GM19455 (cell line): ENCODE measurements around the gene DCPS.
"Not testable (repeated sequence)": the region's sequence is repeated elsewhere in the genome, so short reads cannot be mapped to it uniquely, and the experiment has no call there.

Experiments
- ATAC-seq: cut with Tn5 transposase; IDR thresholded peaks from one replicate; pipeline ENCODE4 v1.9.1; 2021; ENCODE audit not compliant: unreplicated experiment

The DCPS gene

DNA sequence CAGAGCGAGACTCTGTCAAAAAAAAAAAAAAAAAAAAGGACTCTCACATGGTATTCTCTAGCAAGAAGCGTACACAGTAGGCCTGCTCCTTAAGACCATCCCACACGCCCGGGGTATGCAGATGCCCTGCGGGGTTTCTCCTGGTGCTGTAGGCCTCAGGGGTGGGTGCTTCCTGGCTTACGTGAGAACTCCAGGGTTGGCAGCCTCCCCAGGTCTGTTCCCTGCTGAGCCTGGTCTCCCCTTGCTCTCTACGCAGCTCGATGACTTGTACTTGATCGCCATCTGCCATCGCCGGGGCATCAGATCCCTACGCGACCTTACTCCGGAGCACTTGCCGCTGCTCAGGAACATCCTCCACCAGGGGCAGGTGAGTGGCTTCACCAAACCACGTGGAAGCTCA lies 39.2 kb downstream of the DCPS start:
- ATAC-seq: no peak

DNA sequence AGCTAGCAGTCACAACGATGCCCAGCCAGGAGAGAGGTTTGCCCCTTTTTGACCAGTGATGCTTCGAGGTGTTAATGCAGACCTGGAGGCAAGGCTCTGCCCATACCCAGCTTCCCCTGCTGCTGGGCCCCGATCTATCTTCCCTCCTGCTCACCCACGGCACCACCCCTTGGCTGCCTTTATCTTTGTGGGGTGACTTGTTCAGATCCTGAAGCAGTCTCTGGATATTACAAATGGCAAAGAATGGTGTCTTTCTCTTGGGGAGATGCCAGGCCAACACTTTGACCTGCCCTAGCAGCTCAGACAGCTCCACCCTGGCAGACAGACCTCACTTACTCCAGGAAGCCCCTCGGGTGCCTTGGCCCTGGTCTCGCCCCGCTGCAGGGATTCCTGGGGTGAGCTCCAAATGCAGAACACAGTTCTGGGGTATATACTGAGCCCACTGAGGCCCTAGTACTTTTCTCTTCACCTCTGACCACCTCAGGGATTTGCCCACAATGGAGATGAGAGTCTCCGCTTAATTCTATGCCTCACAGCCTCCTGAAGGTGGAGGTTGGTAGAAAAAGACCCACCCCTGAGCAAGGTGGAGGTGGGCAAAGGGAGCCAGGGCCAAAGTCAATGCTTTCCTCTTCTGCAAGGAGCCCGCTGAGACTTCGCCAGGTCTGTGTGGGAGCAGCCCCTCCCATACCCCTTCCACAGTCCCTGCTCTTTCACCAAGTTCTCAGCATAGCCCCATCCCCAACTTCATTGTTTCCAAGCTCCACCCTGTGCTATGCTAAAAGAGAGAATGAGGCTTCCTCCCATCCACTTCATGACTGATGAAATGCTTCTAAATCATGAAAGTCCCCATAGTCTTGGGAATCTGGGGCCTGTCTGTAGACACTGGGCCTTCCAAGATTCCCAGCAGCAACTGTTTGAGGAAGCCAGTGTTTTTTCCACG lies 40.6 kb downstream of the DCPS start:
- no peak for ATAC-seq

DNA sequence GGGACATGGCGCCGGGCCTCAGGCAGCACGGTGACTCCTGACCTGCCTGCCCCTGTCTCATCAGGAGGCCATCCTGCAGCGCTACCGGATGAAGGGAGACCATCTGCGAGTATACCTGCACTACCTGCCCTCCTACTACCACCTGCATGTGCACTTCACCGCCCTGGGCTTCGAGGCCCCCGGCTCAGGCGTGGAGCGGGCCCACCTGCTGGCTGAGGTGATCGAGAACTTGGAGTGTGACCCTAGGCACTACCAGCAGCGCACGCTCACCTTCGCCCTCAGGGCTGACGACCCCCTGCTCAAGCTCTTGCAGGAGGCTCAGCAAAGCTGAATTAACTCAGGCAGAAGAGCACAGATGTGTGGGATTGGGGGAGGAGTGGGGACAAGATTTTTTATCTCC lies 41.4 kb downstream of the DCPS start:
- ATAC-seq: no peak

DNA sequence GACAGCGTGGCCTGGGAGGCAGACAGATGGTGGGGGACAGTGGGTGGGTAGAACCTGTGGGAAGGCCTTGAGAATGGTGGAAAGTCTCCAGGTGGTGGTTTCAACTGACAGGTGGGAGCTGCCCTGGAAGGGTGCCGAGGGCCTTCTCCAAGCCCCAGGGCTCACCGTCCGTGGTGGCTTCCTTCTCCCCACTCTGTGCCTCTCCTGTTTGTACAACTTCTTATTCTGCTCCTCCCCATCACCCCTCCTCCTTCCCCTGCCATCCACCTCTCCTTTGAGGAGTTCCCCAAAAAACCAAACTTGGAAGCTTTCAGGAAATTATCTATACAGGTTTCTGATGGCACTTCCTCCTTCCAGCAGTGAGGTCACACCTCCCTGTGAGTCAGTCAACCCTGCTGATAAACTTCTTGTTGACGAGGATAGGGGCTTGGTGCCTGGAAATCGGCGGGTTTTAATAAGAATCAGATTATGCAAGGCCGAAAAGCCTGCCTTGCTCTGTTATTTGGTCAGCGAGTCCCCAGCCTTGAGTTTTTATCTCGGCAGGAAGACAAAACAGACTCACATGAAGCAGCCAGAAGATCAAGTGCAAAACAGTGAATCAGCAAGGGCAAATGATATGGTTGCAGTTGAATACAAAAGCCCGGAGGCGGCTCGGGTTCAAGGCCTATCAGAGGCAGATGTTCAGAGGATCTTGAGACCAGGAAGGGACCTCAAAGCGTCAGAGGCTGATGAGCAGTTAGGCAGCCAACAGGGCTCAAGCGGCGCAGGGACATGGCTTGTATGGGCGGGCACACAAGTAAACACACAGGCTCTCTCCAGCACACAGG lies 42.1 kb downstream of the DCPS start:
- no peak for ATAC-seq

DNA sequence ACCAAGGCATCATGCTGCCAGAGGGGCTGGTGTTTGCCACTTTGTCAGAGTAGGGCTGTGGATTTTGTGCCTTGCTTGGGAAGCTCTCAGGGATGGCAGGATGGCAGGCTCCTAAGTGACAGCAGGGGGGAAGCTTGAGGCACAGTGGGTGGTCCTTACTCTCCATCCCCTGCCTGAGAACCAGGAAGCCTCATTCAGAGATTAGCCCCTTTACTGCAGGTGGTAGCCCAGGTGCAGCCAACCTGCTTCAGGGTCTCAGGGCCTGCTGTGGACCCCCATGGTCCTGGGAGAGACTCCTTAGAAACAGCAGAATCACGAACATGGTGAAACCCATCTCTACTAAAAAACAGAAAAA lies 42.7 kb downstream of the DCPS start:
- no peak for ATAC-seq

DNA sequence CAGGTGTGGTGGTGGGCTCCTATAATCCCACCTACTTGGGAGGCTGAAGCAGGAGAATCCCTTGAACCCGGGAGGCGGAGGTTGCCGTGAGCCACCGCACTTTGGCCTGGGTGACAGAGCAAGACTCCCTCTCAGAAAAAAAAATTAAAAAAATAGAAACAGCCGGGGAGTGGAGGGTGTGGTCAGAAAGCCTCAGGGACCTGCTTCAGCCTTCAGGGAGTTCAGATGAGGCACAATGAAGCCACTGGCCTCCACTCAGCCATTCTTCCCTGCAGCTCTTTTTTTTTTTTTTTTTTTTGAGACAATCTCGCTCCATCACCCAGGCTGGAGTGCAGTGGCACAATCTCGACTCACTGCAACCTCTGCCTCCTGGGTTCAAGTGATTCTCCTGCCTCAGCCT lies 43.1 kb downstream of the DCPS start:
- not testable (repeated sequence) for ATAC-seq

DNA sequence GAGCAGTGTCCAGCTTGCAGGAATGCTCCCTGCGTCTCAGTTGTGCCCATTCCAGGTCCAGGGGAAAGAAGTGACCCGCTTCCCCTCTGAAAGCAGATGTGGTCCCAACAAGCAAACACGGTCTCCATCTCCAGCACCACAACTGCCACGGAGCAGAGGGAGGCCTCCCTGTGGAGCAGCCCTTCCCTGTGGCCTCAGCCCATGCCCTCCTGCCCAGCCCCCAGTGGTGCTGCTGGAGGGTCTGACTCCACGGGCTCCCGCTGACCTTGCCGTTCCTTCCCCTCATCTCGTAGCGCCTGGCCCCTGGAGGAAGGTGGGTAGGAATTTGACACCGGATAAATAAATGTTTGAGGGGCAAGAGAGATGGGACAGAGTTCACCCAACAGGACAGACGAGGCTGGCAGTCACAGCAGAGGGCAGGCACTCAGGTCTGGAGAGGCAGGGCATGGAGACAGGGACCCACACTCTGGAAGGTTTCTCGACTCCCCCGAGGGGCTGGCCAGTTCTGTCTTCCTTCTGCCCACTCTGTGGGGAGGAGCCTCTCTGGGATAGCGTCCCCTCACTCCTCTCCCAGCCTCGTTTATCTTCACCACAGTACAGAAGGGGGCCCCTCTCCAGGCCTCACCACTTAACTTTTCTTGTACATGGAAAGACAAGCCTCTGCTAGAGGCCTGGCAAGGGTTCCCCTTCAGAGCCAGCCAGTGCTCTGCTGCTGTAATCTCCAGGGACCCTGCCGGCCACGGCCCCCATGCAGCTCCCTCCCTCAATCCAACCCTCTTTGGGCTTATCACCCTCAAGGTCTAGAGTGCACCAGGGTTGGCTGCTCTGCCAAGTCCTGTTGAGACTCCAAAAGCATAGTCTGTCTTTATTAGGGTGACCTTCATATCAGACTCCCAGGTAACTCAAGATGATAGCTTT lies 44.1 kb downstream of the DCPS start:
- ATAC-seq: no peak

DNA sequence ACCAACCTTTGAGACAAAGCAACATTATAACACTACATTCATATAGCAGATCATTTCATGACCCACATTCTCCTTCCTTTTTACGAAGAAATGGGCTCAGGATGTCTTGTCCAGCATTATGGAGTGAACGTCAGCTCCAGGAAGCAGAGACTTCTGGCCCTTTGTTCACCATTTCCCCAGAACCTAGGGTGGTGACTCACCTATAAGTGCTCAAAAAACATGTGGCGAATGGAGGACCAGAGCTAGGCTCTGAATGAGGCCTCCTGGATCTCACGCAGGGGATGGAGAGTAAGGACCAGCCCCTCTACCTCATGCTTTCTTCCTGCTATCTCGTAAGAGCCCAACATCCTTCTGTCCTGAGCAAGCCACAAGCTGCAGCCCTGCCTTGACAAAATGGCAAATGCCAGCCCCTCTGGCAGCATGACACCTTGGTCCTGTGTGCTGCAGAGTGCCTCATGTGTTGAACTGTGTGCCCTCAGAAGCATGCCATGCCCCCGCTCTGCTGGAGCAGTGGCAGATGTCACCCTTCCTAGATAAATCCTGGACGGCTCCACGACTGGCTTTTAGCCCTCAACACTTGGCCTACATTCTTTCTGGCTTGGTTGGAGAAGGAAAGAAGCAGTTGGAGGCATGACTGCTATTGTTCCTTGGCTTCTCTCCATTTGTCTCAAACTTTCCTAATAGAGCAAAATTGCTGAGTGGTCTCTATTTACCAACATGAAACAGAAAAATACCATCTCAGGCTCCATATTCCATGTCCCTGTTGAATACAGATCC lies 45.1 kb downstream of the DCPS start:
- ATAC-seq: no peak

DNA sequence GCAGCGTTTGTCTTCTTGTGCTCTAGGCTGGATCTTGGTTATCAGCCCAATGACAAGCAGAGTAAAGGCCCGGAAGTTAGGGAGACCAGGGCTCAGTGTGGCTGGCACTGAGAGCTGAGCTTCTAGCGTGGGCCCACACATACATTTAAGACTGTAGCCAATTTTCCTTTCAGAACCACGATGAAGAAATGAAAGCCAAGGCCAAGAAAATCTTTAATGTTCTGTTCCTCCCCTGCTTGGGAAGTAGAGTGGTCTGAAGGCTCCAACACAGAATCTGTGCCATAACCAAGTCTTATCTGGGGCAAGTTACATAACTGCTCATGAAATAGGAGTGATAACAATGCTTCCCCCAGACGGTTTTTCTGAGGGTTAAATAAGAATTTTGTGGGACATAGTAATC lies 47.0 kb downstream of the DCPS start:
- no peak for ATAC-seq

DNA sequence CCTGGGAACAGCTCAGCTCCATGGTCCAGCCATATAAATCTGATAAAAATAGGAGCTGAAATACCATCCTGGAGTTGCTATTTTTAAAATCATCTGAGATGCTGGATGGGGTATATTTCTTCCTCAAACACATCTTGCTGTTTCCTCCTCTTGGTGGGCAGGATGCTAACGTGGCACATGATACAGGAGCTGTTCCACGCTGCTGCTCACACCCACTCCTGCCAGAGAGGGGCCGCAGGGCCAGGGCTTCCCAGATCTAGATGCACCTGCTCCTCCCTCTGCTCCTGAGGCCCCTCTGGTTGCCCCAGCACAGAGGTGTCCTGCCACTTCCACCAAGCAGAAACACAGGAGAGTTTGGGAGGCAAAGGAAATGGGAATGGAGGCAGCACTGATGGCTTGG lies 48.3 kb downstream of the DCPS start:
- ATAC-seq: no peak

DNA sequence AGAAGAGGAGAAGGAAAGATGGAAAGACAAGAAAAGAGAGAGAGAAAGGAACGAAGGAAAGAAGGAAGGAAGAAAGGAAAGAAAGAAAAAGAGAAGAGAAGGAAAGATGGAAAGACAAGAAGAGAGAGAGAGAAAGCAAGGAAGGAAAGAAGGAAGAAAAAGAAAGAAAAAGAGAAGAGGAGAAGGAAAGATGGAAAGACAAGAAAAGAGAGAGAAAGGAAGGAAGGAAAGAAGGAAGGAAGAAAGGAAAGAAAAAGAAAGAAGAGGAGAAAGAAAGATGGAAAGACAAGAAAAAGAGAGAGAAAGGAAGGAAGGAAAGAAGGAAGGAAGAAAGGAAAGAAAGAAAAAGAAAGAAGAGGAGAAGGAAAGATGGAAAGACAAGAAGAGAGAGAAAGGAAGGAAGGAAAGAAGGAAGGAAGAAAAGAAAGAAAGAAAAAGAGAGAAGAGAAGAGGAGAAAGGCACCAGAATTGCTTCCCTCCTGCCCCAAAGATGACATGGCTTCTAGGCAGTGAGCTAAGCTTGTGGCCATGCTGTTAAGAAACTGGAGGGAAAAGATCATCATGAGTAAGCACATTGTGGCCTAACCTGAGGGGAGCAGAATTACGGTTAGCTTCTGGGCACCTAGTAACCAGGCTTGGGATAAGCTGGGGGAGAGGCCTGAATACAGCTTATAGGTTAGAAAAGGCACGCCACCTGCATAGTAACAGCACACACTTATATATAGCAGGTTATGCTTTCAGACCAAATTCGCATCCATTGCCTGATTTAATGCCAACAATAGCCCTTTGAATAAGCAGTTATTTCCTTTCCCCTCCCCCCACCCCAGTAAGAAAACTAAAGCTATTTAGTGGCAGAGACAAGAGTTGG lies 49.3 kb downstream of the DCPS start:
- no peak for ATAC-seq

DNA sequence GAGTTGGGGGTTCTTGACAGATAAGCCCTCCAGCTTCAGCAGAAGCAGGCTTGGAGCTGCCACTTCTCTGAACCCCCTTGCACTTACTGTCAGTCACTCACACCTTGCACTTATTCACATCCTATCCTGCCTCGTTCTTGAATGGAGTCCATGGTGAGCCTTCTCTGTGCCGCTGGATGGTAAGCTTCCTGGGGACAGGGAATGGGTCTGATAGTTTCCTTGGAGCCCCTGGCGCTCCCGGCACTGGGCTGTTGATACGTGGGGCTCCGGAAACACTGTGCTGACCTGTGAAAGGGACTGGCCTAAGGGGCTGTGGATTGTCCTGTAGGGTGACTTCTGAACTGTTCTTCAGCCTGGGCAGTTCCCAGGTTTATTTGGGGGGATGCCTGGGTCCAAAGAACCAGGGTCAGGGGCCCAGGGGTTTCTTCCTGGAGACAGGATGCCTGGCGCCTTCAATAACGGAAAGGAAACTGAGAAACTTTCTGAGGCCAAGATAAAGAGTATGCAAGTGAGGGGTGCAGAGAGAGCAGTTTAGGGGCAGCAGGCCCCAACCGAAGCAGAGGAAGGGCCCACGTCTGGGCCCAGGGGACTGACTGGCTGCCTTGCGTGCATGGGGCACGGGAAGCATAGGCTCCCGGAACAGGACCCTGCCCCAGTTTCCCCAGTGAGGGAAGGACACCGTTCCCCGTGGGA lies 50.9 kb downstream of the DCPS start:
- ATAC-seq: peak; percentile 41

DNA sequence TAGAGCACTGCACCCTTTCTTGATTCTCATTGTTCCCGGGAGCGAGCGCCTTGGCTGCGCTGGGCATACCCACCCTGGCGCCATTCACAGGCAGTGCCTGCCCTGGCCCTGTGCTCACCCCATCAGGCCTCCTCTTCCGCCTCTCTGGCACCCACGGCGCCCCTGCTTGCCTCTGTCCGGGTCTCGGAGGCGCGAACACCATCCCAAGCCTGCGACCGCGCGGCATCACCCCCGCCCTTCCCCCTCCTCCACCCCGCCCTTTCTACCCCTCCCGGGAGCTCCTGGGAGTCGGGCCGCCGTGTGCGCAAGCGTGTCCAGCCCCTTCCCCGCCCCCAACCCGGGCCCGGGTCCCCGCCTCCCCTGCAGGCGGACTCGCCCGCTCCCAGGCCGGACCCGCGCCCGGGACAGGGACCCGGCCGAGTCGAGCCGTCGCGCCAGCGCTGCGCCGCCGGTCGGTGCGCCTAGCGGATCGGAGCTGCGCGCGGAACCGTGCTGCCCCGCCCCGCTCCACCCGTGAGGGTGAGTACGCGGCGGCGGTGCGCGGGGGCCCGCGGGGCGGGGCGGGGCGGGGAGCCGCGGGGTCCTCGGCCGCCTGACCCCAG lies 51.6 kb downstream of the DCPS start, which contains the start of gene ST3GAL4:
Gene ST3GAL4 (plus strand): TSS at position 363 of the 602 bp plus-strand sequence. CDS start 50,470 bp downstream, outside the sequence.
- peak; percentile 66 for ATAC-seq

DNA sequence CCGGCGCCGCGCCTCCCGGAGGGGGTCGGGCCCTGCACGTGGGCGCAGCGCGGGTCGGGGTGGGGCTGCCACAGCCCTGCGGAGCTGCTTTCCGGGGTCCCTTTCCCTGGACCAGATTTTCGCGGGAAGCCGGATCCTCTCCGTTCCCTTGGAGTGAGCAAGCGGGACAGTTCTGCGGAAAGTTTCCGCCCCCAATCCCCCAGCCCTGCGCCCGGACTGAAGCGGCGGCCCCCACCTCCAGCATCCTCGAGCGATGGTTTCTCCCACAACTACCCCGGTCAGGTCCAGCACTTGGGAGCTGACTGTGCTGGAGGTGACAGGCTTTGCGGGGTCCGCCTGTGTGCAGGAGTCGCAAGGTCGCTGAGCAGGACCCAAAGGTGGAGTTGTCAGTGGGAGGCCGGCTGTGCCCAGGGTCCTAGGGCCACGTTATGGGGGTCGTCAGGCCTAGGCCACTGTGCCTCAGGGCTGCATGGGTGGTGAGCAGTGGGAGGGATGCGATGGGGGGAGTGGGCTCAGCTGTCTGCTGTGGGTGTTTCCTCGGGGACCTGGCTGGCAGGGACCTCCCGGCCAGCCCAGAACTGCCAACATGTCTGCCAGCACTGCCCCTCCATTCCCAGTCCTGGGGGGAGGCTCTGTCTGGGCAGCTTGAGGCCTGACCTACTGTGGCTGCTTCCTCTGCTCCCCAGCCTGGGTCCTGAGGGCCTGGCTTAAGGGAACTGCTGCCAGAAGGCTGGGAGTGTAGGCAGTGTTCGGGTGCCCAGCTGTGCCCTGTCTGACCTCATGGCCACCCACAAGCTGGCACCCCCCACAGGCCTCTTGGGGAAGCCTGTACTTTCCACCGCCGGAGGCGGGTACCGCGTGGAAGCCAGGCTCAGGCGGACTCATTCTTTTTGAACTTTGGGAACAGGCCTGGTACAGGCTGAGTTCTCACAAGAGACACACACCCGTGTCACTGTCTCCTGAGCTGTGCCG lies 52.4 kb downstream of the DCPS start:
- ATAC-seq: peak; percentile 16

DNA sequence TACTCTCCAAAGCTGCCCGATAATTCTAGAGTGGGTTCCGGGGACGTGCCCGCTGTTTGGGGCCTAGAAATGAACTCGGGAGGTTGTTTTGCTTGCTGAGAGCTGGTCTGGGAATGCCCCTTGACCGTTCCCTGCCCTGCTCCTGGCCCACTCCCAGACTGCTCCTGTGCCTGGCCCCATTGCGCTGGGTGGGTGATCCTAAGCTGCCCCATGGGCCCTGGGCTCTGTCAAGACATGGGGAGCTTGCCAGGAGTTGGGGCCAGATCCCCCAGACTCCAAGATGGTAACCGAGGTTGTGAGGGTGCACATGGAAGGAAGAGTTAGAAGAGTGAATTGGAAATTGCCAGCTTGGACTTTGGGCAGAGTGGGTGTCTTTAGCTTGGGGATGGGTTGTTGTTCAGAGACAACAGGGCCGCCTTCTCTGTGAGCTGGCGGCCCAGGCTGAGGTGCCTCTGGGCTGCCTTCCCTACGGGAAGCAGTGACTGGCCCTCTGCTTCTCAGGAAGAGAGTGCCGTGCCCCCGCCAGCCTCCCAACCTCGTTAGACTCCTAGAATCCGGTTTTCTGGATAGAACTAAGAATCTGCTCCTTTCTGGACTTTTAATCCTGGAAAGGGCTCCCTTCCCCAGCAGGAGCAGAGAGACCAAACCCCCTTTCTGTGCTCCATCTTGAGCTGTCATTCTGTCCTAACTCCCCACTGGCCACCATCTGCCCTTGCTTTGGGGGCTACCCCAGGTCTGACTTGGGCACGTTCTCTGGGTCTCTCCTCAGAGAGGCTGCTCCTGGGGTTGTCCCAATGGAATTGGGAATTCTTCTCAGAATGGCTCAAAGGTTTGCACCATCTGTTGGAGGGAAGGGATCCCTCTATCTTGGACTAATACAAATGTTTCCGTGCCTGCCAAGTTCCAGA lies 53.4 kb downstream of the DCPS start:
- ATAC-seq: no peak
